ENCODE data around the gene CDH23.

DNA sequence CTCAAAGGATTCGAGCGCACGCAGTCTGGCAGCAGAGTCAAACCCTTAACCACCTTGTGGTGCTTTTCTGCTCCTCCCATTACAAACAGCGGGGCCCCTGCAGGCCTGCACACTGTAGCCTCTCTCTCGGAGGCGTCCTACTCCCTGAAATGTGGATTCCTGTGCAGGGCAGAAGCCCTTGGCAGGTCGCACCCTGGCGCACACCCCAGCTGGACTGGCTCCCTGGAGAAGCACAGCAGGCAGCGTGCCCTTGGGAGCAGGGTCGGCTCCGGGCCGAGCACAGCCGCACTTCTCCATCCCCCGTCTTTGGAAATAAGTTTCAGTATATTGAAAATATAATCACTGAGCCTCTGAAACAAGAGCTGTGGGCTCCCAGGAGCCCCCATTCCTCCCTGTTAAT lies 178.7 kb downstream of the CDH23 start:
- TF ChIP-seq EZH2 (IDR thresholded peaks at IDR 0.05; ENCODE audit: borderline replicate concordance, control insufficient read depth, low read depth, low read length): no peak
- TF ChIP-seq RELA (IDR thresholded peaks at IDR 0.05; ENCODE audit: borderline replicate concordance, partially characterized antibody): no peak
- TF ChIP-seq NR2C2 (IDR thresholded peaks at IDR 0.05; ENCODE audit: borderline replicate concordance, control insufficient read depth, insufficient read length, low read depth): no peak
- no peak for TF ChIP-seq POLR2A (IDR thresholded peaks at IDR 0.05; ENCODE audit: low read depth, low read length)
- TF ChIP-seq, protein P1, sequence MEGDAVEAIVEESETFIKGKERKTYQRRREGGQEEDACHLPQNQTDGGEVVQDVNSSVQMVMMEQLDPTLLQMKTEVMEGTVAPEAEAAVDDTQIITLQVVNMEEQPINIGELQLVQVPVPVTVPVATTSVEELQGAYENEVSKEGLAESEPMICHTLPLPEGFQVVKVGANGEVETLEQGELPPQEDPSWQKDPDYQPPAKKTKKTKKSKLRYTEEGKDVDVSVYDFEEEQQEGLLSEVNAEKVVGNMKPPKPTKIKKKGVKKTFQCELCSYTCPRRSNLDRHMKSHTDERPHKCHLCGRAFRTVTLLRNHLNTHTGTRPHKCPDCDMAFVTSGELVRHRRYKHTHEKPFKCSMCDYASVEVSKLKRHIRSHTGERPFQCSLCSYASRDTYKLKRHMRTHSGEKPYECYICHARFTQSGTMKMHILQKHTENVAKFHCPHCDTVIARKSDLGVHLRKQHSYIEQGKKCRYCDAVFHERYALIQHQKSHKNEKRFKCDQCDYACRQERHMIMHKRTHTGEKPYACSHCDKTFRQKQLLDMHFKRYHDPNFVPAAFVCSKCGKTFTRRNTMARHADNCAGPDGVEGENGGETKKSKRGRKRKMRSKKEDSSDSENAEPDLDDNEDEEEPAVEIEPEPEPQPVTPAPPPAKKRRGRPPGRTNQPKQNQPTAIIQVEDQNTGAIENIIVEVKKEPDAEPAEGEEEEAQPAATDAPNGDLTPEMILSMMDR (IDR thresholded peaks at IDR 0.05 in 2 of 3, conservative IDR thresholded peaks at IDR 0.05 in 1 of 3; ENCODE audit: control insufficient read depth in 2 of 3, extremely low read depth in 1 of 3, insufficient read depth in 1 of 3, low read depth in 3 of 3, low read length in 3 of 3): no peak
- TF ChIP-seq TCF7 (IDR thresholded peaks at IDR 0.05; ENCODE audit: borderline replicate concordance): no peak
- TF ChIP-seq, protein P2, sequence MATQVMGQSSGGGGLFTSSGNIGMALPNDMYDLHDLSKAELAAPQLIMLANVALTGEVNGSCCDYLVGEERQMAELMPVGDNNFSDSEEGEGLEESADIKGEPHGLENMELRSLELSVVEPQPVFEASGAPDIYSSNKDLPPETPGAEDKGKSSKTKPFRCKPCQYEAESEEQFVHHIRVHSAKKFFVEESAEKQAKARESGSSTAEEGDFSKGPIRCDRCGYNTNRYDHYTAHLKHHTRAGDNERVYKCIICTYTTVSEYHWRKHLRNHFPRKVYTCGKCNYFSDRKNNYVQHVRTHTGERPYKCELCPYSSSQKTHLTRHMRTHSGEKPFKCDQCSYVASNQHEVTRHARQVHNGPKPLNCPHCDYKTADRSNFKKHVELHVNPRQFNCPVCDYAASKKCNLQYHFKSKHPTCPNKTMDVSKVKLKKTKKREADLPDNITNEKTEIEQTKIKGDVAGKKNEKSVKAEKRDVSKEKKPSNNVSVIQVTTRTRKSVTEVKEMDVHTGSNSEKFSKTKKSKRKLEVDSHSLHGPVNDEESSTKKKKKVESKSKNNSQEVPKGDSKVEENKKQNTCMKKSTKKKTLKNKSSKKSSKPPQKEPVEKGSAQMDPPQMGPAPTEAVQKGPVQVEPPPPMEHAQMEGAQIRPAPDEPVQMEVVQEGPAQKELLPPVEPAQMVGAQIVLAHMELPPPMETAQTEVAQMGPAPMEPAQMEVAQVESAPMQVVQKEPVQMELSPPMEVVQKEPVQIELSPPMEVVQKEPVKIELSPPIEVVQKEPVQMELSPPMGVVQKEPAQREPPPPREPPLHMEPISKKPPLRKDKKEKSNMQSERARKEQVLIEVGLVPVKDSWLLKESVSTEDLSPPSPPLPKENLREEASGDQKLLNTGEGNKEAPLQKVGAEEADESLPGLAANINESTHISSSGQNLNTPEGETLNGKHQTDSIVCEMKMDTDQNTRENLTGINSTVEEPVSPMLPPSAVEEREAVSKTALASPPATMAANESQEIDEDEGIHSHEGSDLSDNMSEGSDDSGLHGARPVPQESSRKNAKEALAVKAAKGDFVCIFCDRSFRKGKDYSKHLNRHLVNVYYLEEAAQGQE (IDR thresholded peaks at IDR 0.05; ENCODE audit: low read depth, low read length): no peak
- no peak for TF ChIP-seq BHLHE40 (IDR thresholded peaks at IDR 0.05; ENCODE audit: borderline replicate concordance in 1 of 2, low read depth in 2 of 2, low read length in 1 of 2)
- TF ChIP-seq ZNF24 (IDR thresholded peaks at IDR 0.05): no peak
- no peak for TF ChIP-seq CBX5 (IDR thresholded peaks at IDR 0.05; ENCODE audit: low read depth)
- TF ChIP-seq, protein P3, sequence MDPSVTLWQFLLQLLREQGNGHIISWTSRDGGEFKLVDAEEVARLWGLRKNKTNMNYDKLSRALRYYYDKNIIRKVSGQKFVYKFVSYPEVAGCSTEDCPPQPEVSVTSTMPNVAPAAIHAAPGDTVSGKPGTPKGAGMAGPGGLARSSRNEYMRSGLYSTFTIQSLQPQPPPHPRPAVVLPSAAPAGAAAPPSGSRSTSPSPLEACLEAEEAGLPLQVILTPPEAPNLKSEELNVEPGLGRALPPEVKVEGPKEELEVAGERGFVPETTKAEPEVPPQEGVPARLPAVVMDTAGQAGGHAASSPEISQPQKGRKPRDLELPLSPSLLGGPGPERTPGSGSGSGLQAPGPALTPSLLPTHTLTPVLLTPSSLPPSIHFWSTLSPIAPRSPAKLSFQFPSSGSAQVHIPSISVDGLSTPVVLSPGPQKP (IDR thresholded peaks at IDR 0.05; ENCODE audit: low read depth, low read length): no peak

All from GM12878 (cell line).